Raji (cell line): Measurements from ENCODE around the gene RSAD1.
A peak's percentile ranks its signal among the peaks of the same experiment; 100 is the strongest.

Experiments
- POLR2A ChIP-seq: IDR thresholded peaks from 2 replicates; pipeline ENCODE4 v1.6.1; 2011; ENCODE audit warnings: low read depth, low read length, control low read depth; ENCODE audit not compliant: insufficient read depth

RSAD1 gene

GRCh38 chr17:50477976-50478375 is 684 bp upstream of the RSAD1 start:
- TF ChIP-seq POLR2A, result no peak

GRCh38 chr17:50479522-50480141 is 972 bp downstream of the RSAD1 start:
- TF ChIP-seq POLR2A, result no peak

- no peak for TF ChIP-seq POLR2A
These were observed 1.6 kb downstream of the RSAD1 start for GRCh38 chr17:50480142-50480764.

GRCh38 chr17:50480854-50481490 is 2.3 kb downstream of the RSAD1 start:
- TF ChIP-seq POLR2A, result no peak

- TF ChIP-seq POLR2A, result no peak
These were observed 3.0 kb downstream of the RSAD1 start for GRCh38 chr17:50481648-50482047.

- TF ChIP-seq POLR2A, result 0 out of 2 replicates have a peak, but pooled peaks have one; percentile 3
These were observed 3.5 kb downstream of the RSAD1 start for GRCh38 chr17:50482110-50482509.

GRCh38 chr17:50482516-50482915 is 3.9 kb downstream of the RSAD1 start:
- TF ChIP-seq POLR2A, result 0 out of 2 replicates have a peak, but pooled peaks have one; percentile 9

- TF ChIP-seq POLR2A, result no peak
These were observed 4.6 kb downstream of the RSAD1 start for GRCh38 chr17:50483266-50483665.

- TF ChIP-seq POLR2A, result no peak
These were observed 5.9 kb downstream of the RSAD1 start for GRCh38 chr17:50484386-50485155.

GRCh38 chr17:50487213-50488096 is 8.8 kb downstream of the RSAD1 start:
- no peak for TF ChIP-seq POLR2A

- TF ChIP-seq POLR2A, result no peak
These were observed 10.2 kb downstream of the RSAD1 start for GRCh38 chr17:50488880-50489279.

- no peak for TF ChIP-seq POLR2A
These were observed 12.8 kb downstream of the RSAD1 start for GRCh38 chr17:50491505-50491904.

- no peak for TF ChIP-seq POLR2A
These were observed 13.6 kb downstream of the RSAD1 start for GRCh38 chr17:50492214-50492613.

GRCh38 chr17:50493744-50494143 is 15.1 kb downstream of the RSAD1 start:
- no peak for TF ChIP-seq POLR2A
